Brain microvascular endothelial cell (primary cell): ENCODE results near the gene TTBK1.

Source experiments
- DNase-seq: peaks from one replicate; pipeline ENCODE4 v3.0.0-alpha.2; 2020
- H3K27ac ChIP-seq: fragments of 250-450 bp; sonication (Bioruptor Pico); 2 replicates; pipeline ENCODE4 v1.5.1; 2020; ENCODE audit warnings: mild to moderate bottlenecking, moderate library complexity
- H3K27me3 ChIP-seq: fragments of 250-450 bp; sonication (Bioruptor Pico); replicated peaks from 2 replicates; pipeline ENCODE4 v1.5.1; 2020; ENCODE audit warnings: mild to moderate bottlenecking
- H3K36me3 ChIP-seq: fragments of 250-450 bp; sonication (Bioruptor Pico); replicated peaks from 2 replicates; pipeline ENCODE4 v1.5.1; 2020; ENCODE audit warnings: mild to moderate bottlenecking
- H3K4me3 ChIP-seq: 2 replicates; pipeline ENCODE4 v1.5.1; 2011; ENCODE audit warnings: low read depth, mild to moderate bottlenecking, control low read depth, low read length, moderate library complexity
- CTCF ChIP-seq: IDR thresholded peaks from 2 replicates; pipeline ENCODE4 v1.5.1; 2011; ENCODE audit warnings: low read depth, mild to moderate bottlenecking, moderate library complexity, low read length, control low read depth, inconsistent platforms; ENCODE audit errors: missing control alignments
- in situ Hi-C: cut with HindIII; loops from 2 replicates; pipeline ENCODE4 v1.10.0; 2017; ENCODE audit warnings: low sequenced_read_pairs, low pct_ligation_motif_present

TTBK1 gene

GRCh38 chr6:43291708-43292107 is 48.4 kb downstream of the TTBK1 start:
- Histone ChIP-seq H3K4me3 (no peak overlapping the region), H3K36me3 (no peaks in the 10 kb centered on the region), H3K27ac (no peak overlapping the region), H3K27me3 (no peaks in the 10 kb centered on the region)
- TF ChIP-seq CTCF = no peak
- in situ Hi-C loops = no loop called here
- DNase-seq = no peak

DNA sequence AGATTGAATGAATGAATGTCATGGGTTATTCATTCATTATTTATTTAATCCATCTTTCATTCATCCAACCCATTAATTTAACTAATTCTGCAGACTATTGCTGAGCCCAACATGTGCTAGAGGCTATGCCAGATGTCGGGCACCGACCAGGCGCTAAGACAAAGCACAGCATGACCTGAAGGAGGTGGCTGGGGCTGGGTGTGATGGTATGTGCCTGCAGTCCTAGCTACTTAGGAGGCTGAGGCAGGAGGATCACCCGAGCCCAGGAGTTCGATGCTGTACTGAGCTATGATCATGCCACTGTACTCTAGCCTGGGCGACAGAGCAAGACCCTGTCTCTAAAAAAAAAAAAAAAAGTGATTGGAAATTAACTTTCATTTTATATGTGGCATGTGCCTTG is 49.1 kb downstream of the TTBK1 start:
- no peak overlapping the region for H3K4me3 ChIP-seq

DNA sequence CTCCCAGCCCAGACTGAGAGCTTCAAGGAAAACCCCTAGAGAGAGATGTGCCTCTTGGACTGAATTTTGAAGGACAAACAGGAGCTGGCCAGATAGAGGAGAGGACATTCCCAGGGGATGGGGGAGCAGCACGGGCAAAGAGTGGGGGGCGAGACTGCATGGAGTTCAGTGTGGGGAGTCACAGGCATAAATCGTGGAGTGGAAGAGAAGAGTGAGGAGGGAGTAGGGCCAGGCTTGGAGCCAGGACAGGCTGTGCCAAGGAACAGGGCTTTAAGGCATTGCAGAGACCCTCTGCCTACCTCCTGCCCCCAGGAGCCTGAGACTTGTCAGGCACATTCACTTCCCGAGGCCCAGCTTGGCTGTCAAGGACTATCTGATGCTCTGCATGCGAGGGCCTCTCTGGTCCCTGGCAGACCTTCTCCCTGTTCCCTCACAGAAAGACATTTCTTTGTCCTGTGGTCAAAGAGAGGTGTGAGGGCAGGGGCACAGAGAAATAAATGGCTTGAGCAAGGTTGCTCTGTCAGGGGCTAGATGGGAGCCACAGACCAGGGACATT is 49.6 kb downstream of the TTBK1 start:
- no peak for TF ChIP-seq CTCF
- H3K36me3 ChIP-seq = no peaks in the 10 kb centered on the region
- in situ Hi-C loops = no loop called here
- H3K4me3 ChIP-seq = no peak overlapping the region
- DNase-seq = no peak
- H3K27me3 ChIP-seq = no peaks in the 10 kb centered on the region
- H3K27ac ChIP-seq = no peak overlapping the region

More for the DNA sequence above, 49.1 kb downstream of the TTBK1 start:
- no peaks in the 10 kb centered on the region for H3K36me3 ChIP-seq
- no peak overlapping the region for H3K27ac ChIP-seq
- no peaks in the 10 kb centered on the region for H3K27me3 ChIP-seq
- in situ Hi-C loops = no loop called here
- TF ChIP-seq CTCF = no peak
- DNase-seq = no peak

DNA sequence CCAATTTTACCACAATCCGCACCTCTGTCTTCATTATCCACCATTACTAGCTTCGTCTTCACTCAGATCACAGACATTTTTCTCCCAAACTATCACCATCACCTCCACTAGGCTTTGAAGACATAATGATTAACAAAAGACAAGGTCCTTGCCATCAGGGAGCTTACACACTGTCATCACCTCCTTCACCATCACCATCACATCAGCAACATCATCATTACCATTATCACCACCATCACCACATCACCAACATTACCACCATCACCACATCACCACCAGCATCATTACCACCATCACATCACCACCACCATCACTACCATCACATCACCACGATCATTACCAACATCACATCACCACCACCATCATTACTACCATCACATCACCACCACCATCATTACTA is 50.4 kb downstream of the TTBK1 start:
- H3K27me3 ChIP-seq = peaks cover 3% of the 10 kb centered on the region
- in situ Hi-C loops = no loop called here

DNA sequence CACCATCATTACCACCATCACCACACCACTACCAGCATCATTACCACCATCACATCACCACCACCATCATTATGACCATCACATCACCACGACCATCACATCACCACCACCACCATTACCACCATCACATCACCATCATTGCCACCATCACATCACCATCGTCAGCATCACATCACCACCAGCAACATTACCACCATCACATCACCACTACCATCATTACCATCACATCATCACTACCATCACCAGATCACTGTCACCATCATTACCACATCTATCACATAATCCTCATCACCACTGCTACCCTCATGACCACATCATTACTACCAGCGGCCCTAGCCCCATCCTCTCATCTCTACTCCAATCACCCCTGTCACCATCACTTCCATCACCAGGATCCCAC is 51.3 kb downstream of the TTBK1 start:
- DNase-seq = no peak
- H3K36me3 ChIP-seq = no peaks in the 10 kb centered on the region
- H3K27me3 ChIP-seq = peaks cover 4% of the 10 kb centered on the region
- H3K27ac ChIP-seq = no peak overlapping the region
- in situ Hi-C loops = no loop called here
- no peak for TF ChIP-seq CTCF
- no peak overlapping the region for H3K4me3 ChIP-seq

More for the DNA sequence above, 50.4 kb downstream of the TTBK1 start:
- H3K27ac ChIP-seq = no peak overlapping the region
- no peak for TF ChIP-seq CTCF
- H3K4me3 ChIP-seq = no peak overlapping the region
- H3K36me3 ChIP-seq = no peaks in the 10 kb centered on the region
- DNase-seq = no peak

GRCh38 chr6:43295456-43295855 is 52.2 kb downstream of the TTBK1 start:
- in situ Hi-C loops = no loop called here
- TF ChIP-seq CTCF = no peak
- no peak for DNase-seq
- peaks cover 7% of the 10 kb centered on the region for H3K27me3 ChIP-seq
- no peaks in the 10 kb centered on the region for H3K36me3 ChIP-seq
- no peak overlapping the region for H3K27ac ChIP-seq
- H3K4me3 ChIP-seq = no peak overlapping the region
